ENCODE data around the gene NDUFS6. TPM values are rescaled to one million over a fixed set of nuclear protein-coding genes. Genes with fewer than 3 reads are reported as not detected.

Gene NDUFS6
- total RNA-seq, 2 donors from 2014 or later: 12.5 to 41.9 TPM

DNA sequence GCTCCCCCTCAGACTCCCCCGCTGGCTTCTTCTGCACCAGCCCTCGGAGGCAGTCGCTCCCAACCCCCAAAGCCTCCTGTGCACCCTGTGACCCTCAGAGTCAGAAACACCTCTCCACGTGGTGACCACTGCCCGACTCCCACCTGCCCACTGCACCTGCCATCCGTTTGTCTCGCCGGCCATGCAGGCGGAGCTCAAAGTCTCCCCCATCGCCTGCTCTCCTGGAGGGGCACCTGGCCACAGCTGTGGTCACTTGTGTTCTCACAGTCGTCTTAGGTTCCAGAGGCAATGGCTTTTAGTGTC lies 39.8 kb upstream of the NDUFS6 start:
- DNase-seq (peak in 1 of 4 donors; percentile 4), ATAC-seq (no peak)
- Histone ChIP-seq H3K27ac (no peak overlapping the region), H3K36me3 (replicated peaks in 1 of 2; ENCODE audit: insufficient read depth in 1 of 2, low read depth in 2 of 2) (no peaks in the 10 kb centered on the region), H3K4me3 (no peak overlapping the region), H3K4me1 (peaks cover 4% of the 10 kb centered on the region), H3K27me3 (no peaks in the 10 kb centered on the region), H3K9me3 (no peaks in the 10 kb centered on the region)
- intact Hi-C loops (cut with DNase I): loop anchor here (10.0 kb wide), 1 partner anchor 283 kb away; no protein-coding TSS in a partner anchor
- 62 to 66% methylated on average over 8 to 11 of the region's 11 CpGs for WGBS, 2 donors
- TF ChIP-seq, protein P1, sequence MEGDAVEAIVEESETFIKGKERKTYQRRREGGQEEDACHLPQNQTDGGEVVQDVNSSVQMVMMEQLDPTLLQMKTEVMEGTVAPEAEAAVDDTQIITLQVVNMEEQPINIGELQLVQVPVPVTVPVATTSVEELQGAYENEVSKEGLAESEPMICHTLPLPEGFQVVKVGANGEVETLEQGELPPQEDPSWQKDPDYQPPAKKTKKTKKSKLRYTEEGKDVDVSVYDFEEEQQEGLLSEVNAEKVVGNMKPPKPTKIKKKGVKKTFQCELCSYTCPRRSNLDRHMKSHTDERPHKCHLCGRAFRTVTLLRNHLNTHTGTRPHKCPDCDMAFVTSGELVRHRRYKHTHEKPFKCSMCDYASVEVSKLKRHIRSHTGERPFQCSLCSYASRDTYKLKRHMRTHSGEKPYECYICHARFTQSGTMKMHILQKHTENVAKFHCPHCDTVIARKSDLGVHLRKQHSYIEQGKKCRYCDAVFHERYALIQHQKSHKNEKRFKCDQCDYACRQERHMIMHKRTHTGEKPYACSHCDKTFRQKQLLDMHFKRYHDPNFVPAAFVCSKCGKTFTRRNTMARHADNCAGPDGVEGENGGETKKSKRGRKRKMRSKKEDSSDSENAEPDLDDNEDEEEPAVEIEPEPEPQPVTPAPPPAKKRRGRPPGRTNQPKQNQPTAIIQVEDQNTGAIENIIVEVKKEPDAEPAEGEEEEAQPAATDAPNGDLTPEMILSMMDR (IDR thresholded peaks at IDR 0.05): no peak
- no peak for TF ChIP-seq POLR2A (IDR thresholded peaks at IDR 0.05)

DNA sequence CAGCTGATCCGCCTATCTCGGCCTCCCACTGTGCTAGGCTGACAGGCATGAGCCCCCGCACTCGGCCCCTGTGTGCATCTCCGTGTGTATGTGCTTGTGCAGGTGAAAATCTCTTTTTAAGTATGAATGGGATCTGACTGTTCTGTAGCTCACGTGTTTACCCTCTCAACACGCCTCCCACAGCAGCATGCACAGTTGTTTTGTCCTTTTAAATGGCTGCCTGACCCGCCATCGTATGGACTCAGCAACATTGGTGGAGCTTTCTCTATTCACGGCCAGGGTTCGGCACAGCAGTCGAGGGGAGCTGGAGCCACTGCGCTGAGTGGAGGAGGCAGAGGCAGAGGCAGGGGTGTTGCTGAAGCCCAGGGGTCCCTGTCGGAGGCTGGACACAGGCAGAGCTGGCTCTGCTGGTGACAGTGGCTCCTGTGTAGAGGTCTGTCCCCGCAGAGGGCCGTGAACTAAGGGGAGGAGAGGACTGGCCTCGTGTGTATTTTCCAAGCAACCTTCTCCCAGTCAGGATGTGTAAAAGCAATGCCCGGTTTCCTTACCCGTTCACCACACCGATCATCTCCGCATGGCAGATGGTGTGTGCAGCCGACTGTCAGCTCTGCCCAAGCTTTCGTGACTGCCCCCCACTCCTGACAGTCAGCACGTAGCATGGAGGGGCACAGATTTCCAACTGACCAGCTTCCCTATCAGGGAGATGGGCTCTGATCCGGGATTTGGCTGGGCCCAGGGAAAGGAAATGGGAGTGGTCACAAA lies 38.9 kb upstream of the NDUFS6 start:
- TF ChIP-seq, protein P1 (IDR thresholded peaks at IDR 0.05): no peak
- no peak for TF ChIP-seq POLR2A (IDR thresholded peaks at IDR 0.05)
- intact Hi-C loops (cut with DNase I): loop anchor here (10.0 kb wide), 1 partner anchor 282 kb away; no protein-coding TSS in a partner anchor
- no peaks in the 10 kb centered on the region for H3K27me3 ChIP-seq
- peak in 2 of 4 donors; percentile 7 for DNase-seq
- no peak overlapping the region for H3K27ac ChIP-seq
- ATAC-seq: no peak
- H3K9me3 ChIP-seq: no peaks in the 10 kb centered on the region
- whole genome bisulfite sequencing, 2 donors: 67 to 70% methylated on average over 17 to 25 of the region's 25 CpGs
- H3K4me3 ChIP-seq: no peak overlapping the region
- H3K4me1 ChIP-seq: peaks cover 4% of the 10 kb centered on the region
- H3K36me3 ChIP-seq (replicated peaks in 1 of 2; ENCODE audit: insufficient read depth in 1 of 2, low read depth in 2 of 2): no peaks in the 10 kb centered on the region

DNA sequence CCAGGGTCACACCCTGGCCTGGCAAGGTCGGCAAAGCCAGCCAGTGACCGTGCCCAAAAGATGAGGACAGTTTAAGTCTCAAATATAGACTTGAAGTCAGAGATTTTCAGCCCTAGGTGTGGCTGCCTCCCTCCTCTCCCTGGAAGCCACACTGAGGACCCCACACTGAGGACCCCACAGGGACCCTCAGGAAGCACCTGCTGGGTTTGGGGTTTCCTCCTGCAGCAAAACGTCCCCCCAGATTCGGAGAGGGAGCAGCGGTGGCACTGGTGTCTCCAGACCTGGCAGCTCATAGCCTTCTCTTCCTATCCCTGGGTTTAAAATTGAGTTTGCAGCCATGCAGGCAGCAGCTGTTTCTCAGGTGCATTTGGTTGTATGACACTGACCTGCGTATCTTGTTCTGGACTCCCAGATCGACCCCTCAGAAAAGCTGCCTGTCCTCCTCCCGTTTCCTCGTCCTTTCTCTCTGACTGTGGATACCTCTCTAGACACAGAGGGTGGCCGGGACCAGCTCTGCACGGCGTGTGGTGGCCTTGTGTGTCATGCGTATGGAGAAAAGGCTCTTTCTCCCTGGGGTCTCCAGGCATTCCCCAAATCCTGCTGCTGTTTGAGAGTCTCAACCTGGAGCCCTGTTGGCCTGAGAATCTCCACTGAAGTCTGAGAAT lies 38.2 kb upstream of the NDUFS6 start:
- H3K9me3 ChIP-seq: no peaks in the 10 kb centered on the region
- intact Hi-C loops (cut with DNase I): loop anchor here (10.0 kb wide), 1 partner anchor 282 kb away; no protein-coding TSS in a partner anchor
- no peak overlapping the region for H3K27ac ChIP-seq
- H3K27me3 ChIP-seq: no peaks in the 10 kb centered on the region
- TF ChIP-seq, protein P1 (IDR thresholded peaks at IDR 0.05): no peak
- H3K4me1 ChIP-seq: peaks cover 4% of the 10 kb centered on the region
- 60 to 67% methylated on average over 13 of the region's 13 CpGs for WGBS, 2 donors
- H3K4me3 ChIP-seq: no peak overlapping the region
- DNase-seq (peak in 1 of 4 donors; percentile 5), ATAC-seq (no peak)
- no peaks in the 10 kb centered on the region for H3K36me3 ChIP-seq (replicated peaks in 1 of 2; ENCODE audit: insufficient read depth in 1 of 2, low read depth in 2 of 2)

DNA sequence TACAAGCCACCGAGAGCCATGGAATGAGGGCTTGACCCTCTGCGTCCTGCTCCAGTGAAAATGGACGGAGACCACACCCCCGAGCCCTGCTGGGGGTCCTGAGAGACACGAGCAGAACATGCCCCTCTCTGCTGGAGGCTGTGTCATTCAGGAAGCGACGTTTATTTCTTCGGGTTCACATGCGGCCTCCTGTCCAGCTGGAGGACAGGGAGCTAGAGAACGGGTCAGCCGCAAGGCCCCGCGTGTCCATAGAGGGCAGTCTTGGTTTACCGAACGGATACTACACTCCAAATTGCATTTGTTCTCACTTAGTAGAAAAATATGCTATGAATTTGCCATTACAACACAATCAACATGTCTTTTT lies 37.7 kb upstream of the NDUFS6 start:
- no peak for TF ChIP-seq POLR2A (IDR thresholded peaks at IDR 0.05)
- TF ChIP-seq, protein P1 (IDR thresholded peaks at IDR 0.05): peak; percentile 47 to 77 (median 59)
- Histone ChIP-seq H3K27me3 (no peaks in the 10 kb centered on the region), H3K4me3 (no peak overlapping the region), H3K4me1 (peaks cover 4% of the 10 kb centered on the region), H3K27ac (no peak overlapping the region), H3K9me3 (no peaks in the 10 kb centered on the region), H3K36me3 (replicated peaks in 1 of 2; ENCODE audit: insufficient read depth in 1 of 2, low read depth in 2 of 2) (no peaks in the 10 kb centered on the region)
- intact Hi-C loops (cut with DNase I): loop anchor here (10.0 kb wide), 1 partner anchor 281 kb away; no protein-coding TSS in a partner anchor
- 15 to 27% methylated on average over 10 to 15 of the region's 15 CpGs for WGBS, 2 donors
- DNase-seq (peak; percentile 36 to 71 (median 55)), ATAC-seq (peak; percentile 67)

Measured in body of pancreas (tissue), 4 donors.